HFFc6 (cell line): ENCODE results near the gene RASGRP2. TPM values are rescaled to one million over a fixed set of nuclear protein-coding genes. Genes with fewer than 3 reads are reported as not detected.

Experiments
- DNase-seq: peaks from one replicate; pipeline ENCODE4 v3.0.0-alpha.2; 2018
- H3K27ac Mint-ChIP-seq: 2 replicates; pipeline ENCODE4 v1.8.0; 2020; ENCODE audit warnings: mild to moderate bottlenecking, mixed read lengths
- H3K27me3 Mint-ChIP-seq: 2 replicates; pipeline ENCODE4 v1.8.0; 2021; ENCODE audit warnings: mild to moderate bottlenecking, moderate library complexity, mixed read lengths; ENCODE audit not compliant: insufficient read depth
- H3K36me3 Mint-ChIP-seq: 2 replicates; pipeline ENCODE4 v1.8.0; 2021; ENCODE audit warnings: low read depth, mixed read lengths
- H3K4me1 Mint-ChIP-seq: 2 replicates; pipeline ENCODE4 v1.8.0; 2020; ENCODE audit warnings: low read depth, mixed read lengths
- H3K4me3 Mint-ChIP-seq: 2 replicates; pipeline ENCODE4 v1.8.0; 2020; ENCODE audit warnings: mild to moderate bottlenecking, moderate library complexity, mixed read lengths
- H3K9me3 Mint-ChIP-seq: 2 replicates; pipeline ENCODE4 v1.8.0; 2020; ENCODE audit warnings: mild to moderate bottlenecking, mixed read lengths
- total RNA-seq, 6 experiments: library from RNA; stranded (reverse); fragmentation: NEBNext Ultra II Directional; extraction: Animal tissue kit (Norgen Biotek cat#: 25700); gene quantifications; 2 replicates in 1 of 6; 3 replicates in 5 of 6; pipeline ENCODE4 v1.2.3, GENCODE V29; 2021
- TF ChIP-seq, protein P1 (sequence below): fragments of 200-600 bp; sonication (generic); IDR thresholded peaks from 2 replicates; pipeline ENCODE4 v1.5.0; 2021; ENCODE audit warnings: antibody characterized with exemption, mild to moderate bottlenecking

The RASGRP2 gene
- total RNA-seq, 6 experiments from 2014 or later = 0.43 to 0.68 (median 0.48) TPM; not detected in 2

DNA sequence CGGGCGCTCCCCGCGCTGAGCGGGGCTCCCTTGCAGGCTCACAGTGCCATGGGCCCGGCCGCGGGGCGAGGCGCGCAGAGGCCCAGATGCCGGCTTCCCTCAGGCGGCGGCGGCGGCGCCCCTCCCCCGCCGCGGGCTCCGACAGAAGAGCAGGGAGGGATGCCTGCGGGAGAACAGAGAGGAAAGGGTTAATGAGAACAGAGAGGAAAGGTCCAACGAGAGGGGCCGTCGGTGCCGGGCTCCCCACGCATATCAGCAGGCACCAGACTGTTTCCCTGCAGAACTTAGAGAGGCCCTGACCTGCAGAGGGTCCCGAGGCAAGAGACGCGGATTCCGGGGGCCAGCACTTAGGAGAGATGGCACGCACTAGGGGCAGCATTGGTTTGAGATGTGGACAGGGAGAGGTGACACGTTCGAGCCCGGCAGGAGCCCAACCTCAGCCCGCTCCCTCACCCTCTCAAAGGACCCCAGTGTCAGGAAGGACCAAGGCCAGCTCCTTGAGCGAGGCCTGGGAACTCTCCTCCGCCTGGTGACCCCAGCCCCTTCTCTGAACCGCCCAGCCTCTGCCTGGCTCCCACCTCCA, 30.1 kb downstream of the RASGRP2 start:
- H3K36me3 Mint-ChIP-seq = no peaks in the 10 kb centered on the region
- H3K4me1 Mint-ChIP-seq = peaks cover 10% of the 10 kb centered on the region
- TF ChIP-seq, protein P1, sequence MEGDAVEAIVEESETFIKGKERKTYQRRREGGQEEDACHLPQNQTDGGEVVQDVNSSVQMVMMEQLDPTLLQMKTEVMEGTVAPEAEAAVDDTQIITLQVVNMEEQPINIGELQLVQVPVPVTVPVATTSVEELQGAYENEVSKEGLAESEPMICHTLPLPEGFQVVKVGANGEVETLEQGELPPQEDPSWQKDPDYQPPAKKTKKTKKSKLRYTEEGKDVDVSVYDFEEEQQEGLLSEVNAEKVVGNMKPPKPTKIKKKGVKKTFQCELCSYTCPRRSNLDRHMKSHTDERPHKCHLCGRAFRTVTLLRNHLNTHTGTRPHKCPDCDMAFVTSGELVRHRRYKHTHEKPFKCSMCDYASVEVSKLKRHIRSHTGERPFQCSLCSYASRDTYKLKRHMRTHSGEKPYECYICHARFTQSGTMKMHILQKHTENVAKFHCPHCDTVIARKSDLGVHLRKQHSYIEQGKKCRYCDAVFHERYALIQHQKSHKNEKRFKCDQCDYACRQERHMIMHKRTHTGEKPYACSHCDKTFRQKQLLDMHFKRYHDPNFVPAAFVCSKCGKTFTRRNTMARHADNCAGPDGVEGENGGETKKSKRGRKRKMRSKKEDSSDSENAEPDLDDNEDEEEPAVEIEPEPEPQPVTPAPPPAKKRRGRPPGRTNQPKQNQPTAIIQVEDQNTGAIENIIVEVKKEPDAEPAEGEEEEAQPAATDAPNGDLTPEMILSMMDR = no peak
- no peak overlapping the region for H3K4me3 Mint-ChIP-seq
- no peak overlapping the region for H3K27ac Mint-ChIP-seq
- peaks cover 62% of the 10 kb centered on the region for H3K27me3 Mint-ChIP-seq
- no peak for DNase-seq
- no peaks in the 10 kb centered on the region for H3K9me3 Mint-ChIP-seq

DNA sequence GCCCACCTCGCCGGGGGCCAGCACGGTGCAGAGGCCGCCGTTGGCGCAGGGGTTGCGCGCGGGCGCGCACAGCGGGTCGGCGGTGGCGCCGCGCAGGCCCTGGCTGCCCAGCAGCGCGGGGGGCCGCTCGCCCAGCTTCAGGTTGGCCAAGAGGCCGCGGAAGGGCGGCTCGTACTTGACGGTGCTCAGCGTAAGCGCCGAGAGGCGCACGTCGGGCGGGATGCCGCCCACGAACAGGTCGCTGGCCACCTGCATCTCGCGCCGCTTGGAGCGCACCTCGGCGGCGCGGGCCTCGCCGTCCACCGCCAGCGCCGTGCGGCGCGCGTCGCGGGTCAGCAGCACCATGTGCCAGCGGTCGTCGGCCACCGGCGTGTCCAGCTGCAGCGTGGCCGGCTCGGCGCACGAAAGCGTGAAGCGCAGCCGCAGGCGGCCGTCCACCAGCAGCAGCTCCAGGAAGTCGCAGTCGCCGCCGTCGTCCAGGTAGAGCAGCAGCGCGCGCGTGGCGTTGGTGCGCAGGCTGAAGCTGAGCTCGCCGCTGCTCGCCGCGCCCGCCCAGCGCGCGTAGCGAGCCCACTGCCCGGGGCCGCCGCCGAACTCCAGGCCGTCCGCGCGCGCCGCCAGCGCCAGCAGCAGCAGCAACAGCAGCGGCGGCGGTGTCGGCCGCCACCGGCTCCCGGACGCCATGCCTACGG, 30.8 kb downstream of the RASGRP2 start:
- H3K36me3 Mint-ChIP-seq = no peaks in the 10 kb centered on the region
- H3K27ac Mint-ChIP-seq = no peak overlapping the region
- H3K4me3 Mint-ChIP-seq = no peak overlapping the region
- H3K9me3 Mint-ChIP-seq = no peaks in the 10 kb centered on the region
- no peak for DNase-seq
- peaks cover 10% of the 10 kb centered on the region for H3K4me1 Mint-ChIP-seq
- peaks cover 60% of the 10 kb centered on the region for H3K27me3 Mint-ChIP-seq
- TF ChIP-seq, protein P1 = no peak

- TF ChIP-seq, protein P1 = no peak
- Mint-ChIP-seq H3K4me1 (peaks cover 10% of the 10 kb centered on the region), H3K27me3 (peaks cover 54% of the 10 kb centered on the region), H3K9me3 (no peaks in the 10 kb centered on the region), H3K36me3 (no peaks in the 10 kb centered on the region), H3K4me3 (no peak overlapping the region), H3K27ac (no peak overlapping the region)
- DNase-seq = no peak
These were observed 31.4 kb downstream of the RASGRP2 start for GRCh38 chr11:64712430-64713015.

- Mint-ChIP-seq H3K27ac (no peak overlapping the region), H3K4me3 (no peak overlapping the region), H3K4me1 (peaks cover 10% of the 10 kb centered on the region), H3K36me3 (no peaks in the 10 kb centered on the region), H3K27me3 (peaks cover 50% of the 10 kb centered on the region), H3K9me3 (no peaks in the 10 kb centered on the region)
- DNase-seq = no peak
- TF ChIP-seq, protein P1 = no peak
These were observed 32.0 kb downstream of the RASGRP2 start for GRCh38 chr11:64711956-64712362.

DNA sequence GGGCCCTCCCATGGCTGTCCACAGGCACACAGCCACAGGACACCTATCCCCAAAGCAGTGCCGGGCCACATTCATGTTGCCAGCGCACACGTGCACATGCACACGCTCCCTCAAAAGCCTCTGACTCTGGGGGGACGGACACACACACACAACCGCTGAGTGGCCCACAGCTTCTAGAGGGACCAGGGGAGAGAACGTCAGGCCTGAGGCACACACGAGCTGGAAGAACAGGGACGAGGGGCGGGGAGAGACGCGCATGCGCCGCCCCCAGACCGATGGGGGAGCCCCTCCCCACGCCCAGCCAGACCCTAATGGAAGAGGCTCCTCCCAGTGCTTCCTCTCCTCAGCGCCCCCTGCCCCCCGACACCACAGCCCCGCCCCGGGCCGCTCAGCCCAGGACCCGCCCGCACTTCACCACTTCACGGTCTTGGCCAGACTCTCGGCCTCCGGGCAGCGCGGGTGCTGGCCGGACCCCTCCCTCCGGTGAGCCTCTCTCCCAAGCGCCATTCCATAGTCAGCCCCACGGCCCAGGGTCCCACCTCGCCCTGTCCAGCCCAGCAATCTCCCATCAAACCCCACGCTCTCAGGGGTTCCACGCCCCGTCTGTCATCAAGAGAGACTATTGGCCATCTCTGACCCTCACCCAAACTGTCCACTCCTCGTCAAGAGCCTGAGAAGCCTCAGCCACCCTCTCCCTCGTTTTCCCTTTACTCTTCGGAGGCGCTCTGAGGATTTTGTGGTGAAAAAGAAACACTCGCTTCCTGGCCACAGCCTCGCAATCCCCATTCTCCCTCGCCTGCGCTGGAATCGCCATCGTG, 32.6 kb downstream of the RASGRP2 start:
- Mint-ChIP-seq H3K27ac (no peak overlapping the region), H3K36me3 (no peaks in the 10 kb centered on the region), H3K4me1 (peaks cover 10% of the 10 kb centered on the region), H3K9me3 (no peaks in the 10 kb centered on the region), H3K4me3 (no peak overlapping the region), H3K27me3 (peaks cover 45% of the 10 kb centered on the region)
- TF ChIP-seq, protein P1 = no peak
- no peak for DNase-seq
